Measurements from ENCODE around the gene ZC3HAV1L.
A peak's percentile ranks its signal among the peaks of the same experiment; 100 is the strongest.
"Not testable (repeated sequence)": the region's sequence is repeated elsewhere in the genome, so short reads cannot be mapped to it uniquely, and the experiment has no call there.

Gene ZC3HAV1L

DNA sequence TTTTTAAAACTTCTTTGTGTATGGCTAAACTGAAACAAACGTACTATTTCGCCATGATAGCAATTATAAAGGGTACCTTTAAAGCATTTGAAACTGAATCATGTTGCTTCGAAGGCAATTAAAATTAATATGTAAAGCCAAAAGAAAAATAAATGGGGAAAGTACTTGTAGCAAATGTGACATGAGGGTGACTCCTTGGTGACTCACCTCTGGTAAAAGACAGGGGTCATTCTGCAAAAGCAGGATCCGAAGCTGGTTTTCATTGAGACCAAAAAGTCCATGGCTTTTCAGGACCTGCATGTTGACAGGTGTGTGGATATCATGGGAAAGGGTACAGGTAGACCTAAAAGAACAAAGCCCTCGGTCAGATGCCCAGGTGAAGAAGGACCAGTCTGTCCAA lies 1.5 kb downstream of the ZC3HAV1L start:
- DNase-seq (ENCODE audit: low read depth) = no peak
- TF ChIP-seq, protein P1, sequence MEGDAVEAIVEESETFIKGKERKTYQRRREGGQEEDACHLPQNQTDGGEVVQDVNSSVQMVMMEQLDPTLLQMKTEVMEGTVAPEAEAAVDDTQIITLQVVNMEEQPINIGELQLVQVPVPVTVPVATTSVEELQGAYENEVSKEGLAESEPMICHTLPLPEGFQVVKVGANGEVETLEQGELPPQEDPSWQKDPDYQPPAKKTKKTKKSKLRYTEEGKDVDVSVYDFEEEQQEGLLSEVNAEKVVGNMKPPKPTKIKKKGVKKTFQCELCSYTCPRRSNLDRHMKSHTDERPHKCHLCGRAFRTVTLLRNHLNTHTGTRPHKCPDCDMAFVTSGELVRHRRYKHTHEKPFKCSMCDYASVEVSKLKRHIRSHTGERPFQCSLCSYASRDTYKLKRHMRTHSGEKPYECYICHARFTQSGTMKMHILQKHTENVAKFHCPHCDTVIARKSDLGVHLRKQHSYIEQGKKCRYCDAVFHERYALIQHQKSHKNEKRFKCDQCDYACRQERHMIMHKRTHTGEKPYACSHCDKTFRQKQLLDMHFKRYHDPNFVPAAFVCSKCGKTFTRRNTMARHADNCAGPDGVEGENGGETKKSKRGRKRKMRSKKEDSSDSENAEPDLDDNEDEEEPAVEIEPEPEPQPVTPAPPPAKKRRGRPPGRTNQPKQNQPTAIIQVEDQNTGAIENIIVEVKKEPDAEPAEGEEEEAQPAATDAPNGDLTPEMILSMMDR (IDR thresholded peaks at IDR 0.05; ENCODE audit: low read depth, low read length, missing control alignments) = no peak
- H3K4me3 ChIP-seq (ENCODE audit: low read depth, low read length) = peak overlapping the region; percentile 82

GRCh38 chr7:139033346-139034114 lies 2.3 kb downstream of the ZC3HAV1L start:
- TF ChIP-seq, protein P1 (IDR thresholded peaks at IDR 0.05; ENCODE audit: low read depth, low read length, missing control alignments) = no peak
- H3K4me3 ChIP-seq (ENCODE audit: low read depth, low read length) = no peak overlapping the region
- no peak for DNase-seq (ENCODE audit: low read depth)

DNA sequence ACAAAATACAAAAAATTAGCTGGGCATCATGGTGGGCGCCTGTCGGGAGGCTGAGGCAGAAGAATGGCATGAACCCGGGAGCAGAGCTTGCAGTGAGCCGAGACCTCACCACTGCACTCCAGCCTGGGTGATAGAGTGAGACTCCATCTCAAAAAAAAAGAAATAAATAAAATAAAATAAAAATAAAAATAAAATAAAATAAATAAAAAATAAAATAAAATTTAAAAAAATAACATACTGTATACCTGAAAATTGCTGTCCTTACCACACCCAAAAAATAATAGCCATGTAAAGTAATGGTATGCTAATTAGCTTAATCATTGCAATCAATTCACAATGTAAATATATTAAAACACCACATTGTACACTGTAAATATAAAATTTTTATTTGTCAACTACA lies 3.4 kb downstream of the ZC3HAV1L start:
- TF ChIP-seq, protein P1 (IDR thresholded peaks at IDR 0.05; ENCODE audit: low read depth, low read length, missing control alignments) = no peak
- DNase-seq (ENCODE audit: low read depth) = no peak
- no peak overlapping the region for H3K4me3 ChIP-seq (ENCODE audit: low read depth, low read length)

DNA sequence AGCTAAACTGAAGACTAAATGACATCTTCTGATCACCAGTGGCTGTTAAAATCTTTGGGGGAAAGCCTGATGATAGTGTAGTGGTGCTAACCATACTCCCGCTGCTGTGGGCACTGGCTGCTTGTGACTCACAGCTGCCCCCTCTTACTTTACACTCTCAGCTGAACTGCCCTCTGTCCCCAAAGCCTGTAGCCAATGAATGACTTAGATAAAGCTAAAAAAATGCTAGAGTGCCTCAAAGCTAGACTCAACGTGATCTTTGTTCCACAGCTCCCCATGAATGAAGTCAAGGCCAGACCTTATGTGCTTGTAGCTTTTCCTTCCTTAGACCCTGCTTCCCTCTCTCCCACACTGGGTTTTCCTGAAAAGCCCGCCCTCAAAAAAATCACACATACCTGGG lies 6.5 kb downstream of the ZC3HAV1L start:
- TF ChIP-seq, protein P1 (IDR thresholded peaks at IDR 0.05; ENCODE audit: low read depth, low read length, missing control alignments) = no peak
- no peak overlapping the region for H3K4me3 ChIP-seq (ENCODE audit: low read depth, low read length)
- DNase-seq (ENCODE audit: low read depth) = no peak

DNA sequence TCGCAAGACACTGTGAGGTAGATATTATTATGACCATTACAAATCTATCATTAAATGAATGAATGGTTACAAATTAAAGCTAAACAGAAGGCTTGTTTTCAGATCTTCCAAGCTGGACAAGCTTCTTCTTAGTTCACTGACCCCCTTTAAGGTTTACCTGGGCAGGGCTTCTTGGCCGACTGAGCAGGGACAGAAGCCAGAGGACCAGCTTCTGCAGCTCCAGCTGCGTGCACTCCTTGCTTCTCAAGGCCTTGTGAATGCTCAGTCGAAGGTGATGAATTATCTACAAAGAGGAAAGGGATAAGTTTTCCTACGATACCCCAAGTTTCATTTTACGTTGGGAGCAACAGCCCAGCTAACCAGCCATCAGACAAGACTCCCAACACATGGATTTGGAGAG lies 9.3 kb downstream of the ZC3HAV1L start:
- DNase-seq (ENCODE audit: low read depth) = no peak
- TF ChIP-seq, protein P1 (IDR thresholded peaks at IDR 0.05; ENCODE audit: low read depth, low read length, missing control alignments) = no peak
- H3K4me3 ChIP-seq (ENCODE audit: low read depth, low read length) = no peak overlapping the region

GRCh38 chr7:139025861-139026260 lies 10.0 kb downstream of the ZC3HAV1L start:
- not testable (repeated sequence) for H3K4me3 ChIP-seq (ENCODE audit: low read depth, low read length); DNase-seq (ENCODE audit: low read depth)

- H3K4me3 ChIP-seq (ENCODE audit: low read depth, low read length) = no peak overlapping the region
- TF ChIP-seq, protein P1 (IDR thresholded peaks at IDR 0.05; ENCODE audit: low read depth, low read length, missing control alignments) = no peak
- no peak for DNase-seq (ENCODE audit: low read depth)
Observed at GRCh38 chr7:139023076-139023475, 12.8 kb downstream of the ZC3HAV1L start.
